IPS-18c (cell line): Measurements from ENCODE around the gene PRLH.

Experiments used
- H3K4me3 ChIP-seq: 2 replicates; pipeline ENCODE4 v1.7.0; 2013; ENCODE audit warnings: low read depth, mild to moderate bottlenecking, low read length, moderate library complexity; ENCODE audit not compliant: insufficient read depth
- H3K9me3 ChIP-seq: one replicate; pipeline ENCODE4 v1.6.1; 2013; ENCODE audit warnings: mild to moderate bottlenecking, low read length, moderate library complexity; ENCODE audit not compliant: control insufficient read depth, insufficient read depth

PRLH gene

DNA sequence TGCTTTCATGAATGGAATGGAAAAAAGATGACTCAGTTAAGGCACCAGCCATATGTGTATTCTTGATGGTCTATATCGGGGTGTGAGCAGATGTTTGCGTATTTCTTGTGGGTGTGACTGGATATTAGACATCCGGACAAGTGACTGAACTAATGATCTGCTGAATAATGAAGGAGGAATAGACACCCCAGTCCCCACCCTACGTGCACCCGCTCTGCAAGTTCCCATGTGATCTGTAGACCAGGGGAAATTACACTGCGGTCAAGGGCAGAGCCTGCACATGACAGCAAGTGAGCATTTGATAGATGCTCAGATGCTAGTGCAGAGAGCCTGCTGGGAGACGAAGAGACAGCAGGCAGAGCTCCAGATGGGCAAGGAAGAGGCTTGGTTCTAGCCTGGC lies 12.4 kb upstream of the PRLH start:
- Histone ChIP-seq H3K4me3 (no peak overlapping the region), H3K9me3 (peaks cover 11% of the 10 kb centered on the region)

- no peak overlapping the region for H3K4me3 ChIP-seq
- H3K9me3 ChIP-seq = peaks cover 9% of the 10 kb centered on the region
Observed at GRCh38 chr2:237555560-237555959, 10.8 kb upstream of the PRLH start.

DNA sequence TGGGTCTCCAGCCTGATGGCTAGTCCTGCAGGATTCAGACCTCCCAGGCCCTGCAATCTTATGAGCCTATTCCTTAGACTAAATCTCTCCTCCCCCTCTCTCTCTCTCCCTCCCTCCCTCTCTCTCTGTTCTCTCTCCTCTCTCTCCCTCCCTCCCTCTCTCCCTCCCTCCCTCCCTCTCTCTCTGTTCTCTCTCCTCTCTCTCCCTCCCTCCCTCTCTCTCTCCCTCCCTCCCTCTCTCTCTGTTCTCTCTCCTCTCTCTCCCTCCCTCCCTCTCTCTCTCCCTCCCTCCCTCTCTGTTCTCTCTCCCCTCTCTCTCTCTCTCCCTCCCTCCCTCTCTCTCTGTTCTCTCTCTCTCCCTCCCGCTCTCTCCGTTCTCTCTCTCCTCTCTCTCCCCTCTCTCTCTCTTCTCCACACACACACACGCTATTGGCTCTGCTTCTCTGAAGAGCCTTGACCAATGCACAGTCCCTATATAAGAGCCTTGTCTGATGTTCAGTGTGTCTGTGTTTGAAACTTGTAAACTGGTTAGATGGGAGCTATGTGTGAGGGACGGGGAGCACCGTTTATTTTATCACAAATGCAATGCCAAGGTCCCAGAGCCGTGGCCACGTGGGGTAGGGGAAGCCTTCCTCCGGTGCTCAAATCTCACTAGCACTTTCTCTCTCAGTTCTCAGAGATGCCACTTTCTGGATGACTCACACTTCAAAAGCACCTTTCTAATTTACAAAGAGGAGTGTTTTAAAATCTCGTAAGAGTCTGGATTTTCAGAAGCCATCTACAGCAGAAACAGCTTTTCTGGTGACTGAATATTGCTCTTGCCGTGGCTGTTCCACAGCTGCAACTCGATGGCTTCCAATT lies 9.4 kb upstream of the PRLH start:
- Histone ChIP-seq H3K4me3 (no peak overlapping the region), H3K9me3 (peaks cover 9% of the 10 kb centered on the region)

DNA sequence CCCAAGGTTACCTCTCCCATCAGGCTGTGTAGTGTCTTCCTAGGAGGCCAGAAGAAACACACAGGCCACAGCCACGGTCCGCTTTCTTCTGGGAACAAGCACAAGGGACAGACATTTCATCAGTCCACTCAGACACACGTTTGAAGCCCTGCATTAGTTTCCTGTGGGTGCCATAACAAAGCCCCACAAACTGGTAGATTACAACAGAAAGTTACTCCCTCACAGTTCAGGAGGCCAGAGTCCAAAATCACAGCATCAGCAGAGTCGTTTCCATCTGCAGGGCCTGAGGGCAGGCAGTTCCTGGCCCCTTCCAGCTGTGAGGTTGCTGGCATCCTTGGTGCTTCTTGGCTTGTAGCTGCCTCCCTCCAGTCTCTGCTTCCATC lies 8.8 kb upstream of the PRLH start:
- no peak overlapping the region for H3K4me3 ChIP-seq
- peaks cover 11% of the 10 kb centered on the region for H3K9me3 ChIP-seq

GRCh38 chr2:237558961-237559641 lies 7.3 kb upstream of the PRLH start:
- no peak overlapping the region for H3K4me3 ChIP-seq
- H3K9me3 ChIP-seq = peaks cover 11% of the 10 kb centered on the region

DNA sequence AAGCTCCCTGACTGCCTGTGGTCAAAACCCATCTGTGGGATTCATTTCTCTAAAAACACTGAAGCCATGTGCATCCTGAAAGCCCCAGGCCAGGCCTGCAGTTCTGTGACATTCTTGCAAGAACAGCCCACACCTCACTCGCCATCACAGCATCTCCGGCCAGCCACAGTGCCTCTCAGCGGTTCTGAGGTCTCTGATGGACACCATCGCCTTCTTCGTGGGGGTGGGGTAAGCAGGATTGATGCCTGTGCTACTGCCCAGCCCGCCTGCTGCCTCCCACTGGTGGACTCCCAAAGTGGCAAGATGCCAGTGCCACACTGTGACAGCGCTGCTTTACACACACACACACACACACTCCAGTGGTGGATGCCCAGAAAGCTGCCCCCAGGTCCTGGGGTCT lies 5.2 kb upstream of the PRLH start:
- peaks cover 2% of the 10 kb centered on the region for H3K9me3 ChIP-seq
- H3K4me3 ChIP-seq = no peak overlapping the region

GRCh38 chr2:237563816-237564215 lies 2.6 kb upstream of the PRLH start:
- Histone ChIP-seq H3K9me3 (peaks cover 2% of the 10 kb centered on the region), H3K4me3 (no peak overlapping the region)

DNA sequence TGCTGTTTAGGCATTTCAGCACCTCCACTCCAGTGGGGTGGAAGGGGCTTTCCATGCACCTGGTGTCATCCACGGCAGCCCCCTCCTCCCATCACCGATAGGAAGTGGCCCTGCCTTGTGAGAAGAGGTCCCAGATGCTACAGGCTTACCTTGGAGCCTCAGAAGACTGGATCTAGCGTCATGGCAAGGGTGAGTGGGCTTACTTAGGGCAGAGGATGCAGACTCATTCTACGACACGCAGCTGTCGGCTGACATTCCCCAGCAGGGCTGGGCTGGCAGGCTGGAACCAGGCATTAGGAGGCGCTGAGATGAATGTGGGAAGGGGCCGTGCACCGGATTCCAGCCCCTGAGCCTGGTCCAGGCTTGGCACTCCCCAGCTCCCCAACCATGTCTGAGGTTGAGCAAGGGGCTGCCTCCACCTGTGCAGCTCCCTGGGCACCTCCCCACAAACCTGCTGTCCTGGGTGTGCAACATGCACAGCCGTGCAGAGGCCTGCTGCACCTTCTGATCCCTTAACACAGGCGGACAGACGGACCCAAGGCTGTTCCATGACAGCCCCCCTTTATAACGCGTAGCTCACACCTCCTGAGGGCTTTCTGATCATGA lies 1.7 kb upstream of the PRLH start:
- Histone ChIP-seq H3K4me3 (no peak overlapping the region), H3K9me3 (peaks cover 2% of the 10 kb centered on the region)

- no peak overlapping the region for H3K4me3 ChIP-seq
Observed at GRCh38 chr2:237565974-237566373, 400 bp upstream of the PRLH start.

DNA sequence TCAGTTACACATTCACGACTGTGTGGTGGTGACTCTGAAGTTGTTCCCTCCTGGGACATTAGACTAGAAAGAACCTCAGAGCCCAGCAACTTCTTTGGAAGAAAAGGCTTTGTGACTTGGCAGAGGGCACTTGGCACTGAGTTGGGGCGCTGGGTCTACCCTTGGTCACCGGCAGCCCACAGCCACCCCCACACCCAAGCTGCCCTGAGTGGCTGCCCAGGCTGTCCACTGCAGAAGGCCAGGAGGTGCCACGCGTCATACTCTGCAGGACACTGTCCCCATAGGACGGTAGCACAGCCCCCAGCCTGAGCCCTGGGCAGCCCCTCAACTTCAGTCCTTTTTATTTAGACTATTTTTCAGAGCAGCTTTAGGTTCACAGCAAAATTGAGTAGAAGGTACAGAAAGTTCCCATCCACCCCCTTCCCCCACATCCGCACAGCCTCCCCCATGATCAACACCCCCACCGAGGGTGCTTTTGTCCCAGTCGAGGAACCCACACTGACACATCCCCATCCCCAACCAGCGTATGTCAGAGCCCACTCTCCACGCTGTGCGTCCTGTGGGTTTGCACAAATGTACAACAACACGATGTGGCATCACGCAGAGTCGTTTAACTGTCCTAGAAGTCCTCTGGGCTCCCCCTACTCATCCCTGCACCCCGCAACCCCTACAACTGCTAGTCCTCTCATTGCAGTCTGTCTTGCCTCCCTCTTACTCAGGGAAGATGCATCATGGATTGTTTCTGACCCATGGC lies 1.1 kb downstream of the PRLH start:
- Histone ChIP-seq H3K9me3 (peaks cover 1% of the 10 kb centered on the region), H3K4me3 (no peak overlapping the region)

More at GRCh38 chr2:237565974-237566373, 400 bp upstream of the PRLH start:
- peaks cover 2% of the 10 kb centered on the region for H3K9me3 ChIP-seq

- H3K9me3 ChIP-seq = no peaks in the 10 kb centered on the region
- no peak overlapping the region for H3K4me3 ChIP-seq
Observed at GRCh38 chr2:237568121-237568660, 1.8 kb downstream of the PRLH start.

- H3K9me3 ChIP-seq = no peaks in the 10 kb centered on the region
- H3K4me3 ChIP-seq = no peak overlapping the region
Observed at GRCh38 chr2:237569041-237569440, 2.7 kb downstream of the PRLH start.

- Histone ChIP-seq H3K4me3 (no peak overlapping the region), H3K9me3 (no peaks in the 10 kb centered on the region)
Observed at GRCh38 chr2:237569896-237570295, 3.5 kb downstream of the PRLH start.

GRCh38 chr2:237570776-237571335 lies 4.5 kb downstream of the PRLH start:
- H3K9me3 ChIP-seq = no peaks in the 10 kb centered on the region
- no peak overlapping the region for H3K4me3 ChIP-seq

- no peaks in the 10 kb centered on the region for H3K9me3 ChIP-seq
- no peak overlapping the region for H3K4me3 ChIP-seq
Observed at GRCh38 chr2:237571551-237571950, 5.2 kb downstream of the PRLH start.

GRCh38 chr2:237572021-237572741 lies 5.8 kb downstream of the PRLH start:
- H3K4me3 ChIP-seq = no peak overlapping the region
- H3K9me3 ChIP-seq = no peaks in the 10 kb centered on the region
